GM12864 (cell line): ENCODE measurements around the gene SERTAD2.

Experiments
- DNase-seq: peaks from one replicate; pipeline ENCODE4 v3.0.0-alpha.2; 2011; ENCODE audit warnings: low read depth
- H3K4me3 ChIP-seq: 2 replicates; pipeline ENCODE4 v1.5.1; 2011; ENCODE audit warnings: mild to moderate bottlenecking, low read depth, low read length, control low read depth
- TF ChIP-seq, protein P1 (sequence below): IDR thresholded peaks from 2 replicates; pipeline ENCODE4 v1.5.1; 2011; ENCODE audit warnings: low read depth, mild to moderate bottlenecking, moderate library complexity, low read length, control low read depth, inconsistent platforms; ENCODE audit errors: missing control alignments

SERTAD2 gene

DNA sequence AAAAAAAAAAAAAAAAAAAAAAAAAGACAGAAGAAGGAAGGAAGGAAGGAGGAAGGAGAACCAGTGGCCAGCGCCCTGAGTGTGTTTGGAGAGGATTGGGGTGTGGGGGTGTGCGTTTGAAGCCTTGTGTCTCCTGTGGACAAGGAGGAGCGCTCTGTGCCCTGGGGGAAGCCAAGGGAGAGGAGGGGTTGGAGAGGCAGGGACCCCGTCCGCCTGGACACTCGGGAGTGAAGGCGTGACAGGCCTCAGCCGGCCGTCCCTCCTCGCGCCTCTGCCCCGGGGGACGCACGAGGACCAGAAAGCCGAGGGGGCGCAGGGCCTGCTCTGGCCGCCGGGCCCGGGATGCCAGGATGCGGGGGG is 44.9 kb downstream of the SERTAD2 start:
- DNase-seq = no peak
- peak overlapping the region; percentile 32 for H3K4me3 ChIP-seq
- TF ChIP-seq, protein P1, sequence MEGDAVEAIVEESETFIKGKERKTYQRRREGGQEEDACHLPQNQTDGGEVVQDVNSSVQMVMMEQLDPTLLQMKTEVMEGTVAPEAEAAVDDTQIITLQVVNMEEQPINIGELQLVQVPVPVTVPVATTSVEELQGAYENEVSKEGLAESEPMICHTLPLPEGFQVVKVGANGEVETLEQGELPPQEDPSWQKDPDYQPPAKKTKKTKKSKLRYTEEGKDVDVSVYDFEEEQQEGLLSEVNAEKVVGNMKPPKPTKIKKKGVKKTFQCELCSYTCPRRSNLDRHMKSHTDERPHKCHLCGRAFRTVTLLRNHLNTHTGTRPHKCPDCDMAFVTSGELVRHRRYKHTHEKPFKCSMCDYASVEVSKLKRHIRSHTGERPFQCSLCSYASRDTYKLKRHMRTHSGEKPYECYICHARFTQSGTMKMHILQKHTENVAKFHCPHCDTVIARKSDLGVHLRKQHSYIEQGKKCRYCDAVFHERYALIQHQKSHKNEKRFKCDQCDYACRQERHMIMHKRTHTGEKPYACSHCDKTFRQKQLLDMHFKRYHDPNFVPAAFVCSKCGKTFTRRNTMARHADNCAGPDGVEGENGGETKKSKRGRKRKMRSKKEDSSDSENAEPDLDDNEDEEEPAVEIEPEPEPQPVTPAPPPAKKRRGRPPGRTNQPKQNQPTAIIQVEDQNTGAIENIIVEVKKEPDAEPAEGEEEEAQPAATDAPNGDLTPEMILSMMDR = no peak

GRCh38 chr2:64607381-64608304 is 46.1 kb downstream of the SERTAD2 start:
- H3K4me3 ChIP-seq = peak overlapping the region; percentile 44; the same call in 1 of the 2 replicates
- DNase-seq = no peak
- TF ChIP-seq, protein P1 = no peak

DNA sequence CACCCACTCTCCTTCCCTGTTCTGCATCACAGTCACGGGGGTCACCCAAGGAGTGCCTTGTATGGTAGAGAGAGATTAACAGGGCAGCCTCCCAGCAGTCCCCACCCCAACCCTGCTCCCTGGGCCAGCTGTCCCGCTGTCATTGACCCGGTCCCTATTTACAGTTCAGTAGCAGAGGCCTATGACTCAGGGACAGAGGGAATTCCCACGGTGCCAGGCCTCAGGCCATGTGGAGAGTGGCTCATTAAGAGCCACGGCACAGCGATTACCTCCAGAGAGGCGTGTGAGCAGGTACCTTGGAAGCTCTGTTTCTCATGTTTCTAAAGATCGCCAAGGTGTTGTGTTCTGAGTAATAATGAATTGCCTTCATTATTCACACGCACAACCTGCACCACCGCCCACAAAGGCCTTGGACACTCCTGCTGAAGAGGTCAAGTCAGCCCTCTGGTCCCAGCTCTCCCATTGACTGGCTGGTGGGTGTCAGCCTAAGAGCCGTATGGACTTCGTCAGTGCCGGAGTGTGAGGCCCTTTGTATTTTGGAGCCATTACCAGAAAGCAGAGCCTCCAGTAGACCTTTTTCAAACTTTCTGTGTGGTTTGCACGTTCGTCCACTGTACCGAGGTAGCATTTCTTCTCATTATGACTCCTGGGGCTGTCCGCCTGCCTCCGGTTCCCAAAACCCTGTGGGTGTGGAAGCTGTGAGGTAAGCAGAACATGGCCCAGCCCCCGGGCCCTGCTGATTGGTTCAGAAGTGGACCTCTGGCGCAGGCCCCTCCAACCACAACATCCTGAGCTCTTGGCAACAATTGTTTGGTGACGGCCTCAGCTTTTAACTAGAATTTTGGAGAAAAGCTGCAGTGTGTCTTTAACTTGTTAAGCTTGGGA is 47.0 kb downstream of the SERTAD2 start:
- TF ChIP-seq, protein P1 = no peak
- peak; percentile 92 for DNase-seq
- peak overlapping the region; percentile 44 for H3K4me3 ChIP-seq

- DNase-seq = no peak
- TF ChIP-seq, protein P1 = no peak
- peak overlapping the region; percentile 44; the same call in 1 of the 2 replicates for H3K4me3 ChIP-seq
Measured at GRCh38 chr2:64605991-64606478, 47.7 kb downstream of the SERTAD2 start.

GRCh38 chr2:64605026-64605471 is 48.7 kb downstream of the SERTAD2 start:
- TF ChIP-seq, protein P1 = no peak
- no peak overlapping the region for H3K4me3 ChIP-seq
- no peak for DNase-seq

- DNase-seq = no peak
- TF ChIP-seq, protein P1 = no peak
- no peak overlapping the region for H3K4me3 ChIP-seq
Measured at GRCh38 chr2:64604155-64604554, 49.6 kb downstream of the SERTAD2 start.
